ENCODE data around the gene NF1.

NF1 gene

GRCh38 chr17:31411707-31412285, 317.0 kb downstream of the NF1 start:
- DNase-seq (ENCODE audit: low read depth) = no peak

- DNase-seq (ENCODE audit: low read depth) = no peak
Observed at GRCh38 chr17:31412511-31412910, 317.7 kb downstream of the NF1 start.

- no peak for DNase-seq (ENCODE audit: low read depth)
Observed at GRCh38 chr17:31413081-31413799, 318.5 kb downstream of the NF1 start.

- DNase-seq (ENCODE audit: low read depth) = no peak
Observed at GRCh38 chr17:31413874-31414549, 319.2 kb downstream of the NF1 start.

- DNase-seq (ENCODE audit: low read depth) = no peak
Observed at GRCh38 chr17:31414550-31414918, 319.8 kb downstream of the NF1 start.

- no peak for DNase-seq (ENCODE audit: low read depth)
Observed at GRCh38 chr17:31415004-31415454, 320.3 kb downstream of the NF1 start.

- no peak for DNase-seq (ENCODE audit: low read depth)
Observed at GRCh38 chr17:31415640-31416502, 321.1 kb downstream of the NF1 start.

GRCh38 chr17:31416503-31416923, 321.7 kb downstream of the NF1 start:
- no peak for DNase-seq (ENCODE audit: low read depth)

- DNase-seq (ENCODE audit: low read depth) = no peak
Observed at GRCh38 chr17:31417051-31417792, 322.4 kb downstream of the NF1 start.

- DNase-seq (ENCODE audit: low read depth) = no peak
Observed at GRCh38 chr17:31418773-31419350, 324.1 kb downstream of the NF1 start.

- no peak for DNase-seq (ENCODE audit: low read depth)
Observed at GRCh38 chr17:31422443-31422842, 327.7 kb downstream of the NF1 start.

GRCh38 chr17:31424944-31425281, 330.1 kb downstream of the NF1 start:
- no peak for DNase-seq (ENCODE audit: low read depth)

- DNase-seq (ENCODE audit: low read depth) = no peak
Observed at GRCh38 chr17:31425282-31426040, 330.7 kb downstream of the NF1 start.

Measured in T-helper 22 cell (primary cell).